H9 (cell line): ENCODE measurements around the gene H2AZ1. TPM values are rescaled to one million over a fixed set of nuclear protein-coding genes. Genes with fewer than 3 reads are reported as not detected.

Experiments
- DNase-seq: peaks from one replicate; pipeline ENCODE4 v3.0.0-alpha.2; 2017
- H2AFZ ChIP-seq: one replicate; pipeline ENCODE4 v1.6.1; 2013; ENCODE audit warnings: mild to moderate bottlenecking, low read length, control low read depth, moderate library complexity
- H2AK5ac ChIP-seq: 2 replicates; pipeline ENCODE4 v1.6.1; 2013; ENCODE audit warnings: low read length, control low read depth, mixed read lengths; ENCODE audit not compliant: insufficient read length
- H2BK120ac ChIP-seq: one replicate; pipeline ENCODE4 v1.6.1; 2013; ENCODE audit warnings: low read depth, mild to moderate bottlenecking, low read length, control low read depth, inconsistent platforms; ENCODE audit not compliant: poor library complexity, severe bottlenecking
- H2BK12ac ChIP-seq: 2 replicates; pipeline ENCODE4 v1.6.1; 2013; ENCODE audit warnings: low read length, control low read depth, mixed read lengths, low read depth; ENCODE audit not compliant: insufficient read length
- H2BK15ac ChIP-seq: 2 replicates; pipeline ENCODE4 v1.6.1; 2013; ENCODE audit warnings: low read depth, low read length, control low read depth
- H2BK20ac ChIP-seq: one replicate; pipeline ENCODE4 v1.6.1; 2013; ENCODE audit warnings: low read depth, mild to moderate bottlenecking, low read length, control low read depth, inconsistent platforms; ENCODE audit not compliant: poor library complexity, severe bottlenecking
- H2BK5ac ChIP-seq: 2 replicates; pipeline ENCODE4 v1.6.1; 2013; ENCODE audit warnings: low read length, control low read depth, mixed read lengths; ENCODE audit not compliant: insufficient read length
- H3K14ac ChIP-seq: 2 replicates; pipeline ENCODE4 v1.6.1; 2013; ENCODE audit warnings: low read length, control low read depth; ENCODE audit not compliant: insufficient read depth
- H3K18ac ChIP-seq: 2 replicates; pipeline ENCODE4 v1.6.1; 2013; ENCODE audit warnings: low read depth, mild to moderate bottlenecking, mixed read lengths, low read length, control low read depth; ENCODE audit not compliant: insufficient read length
- H3K23ac ChIP-seq: 2 replicates; pipeline ENCODE4 v1.6.1; 2013; ENCODE audit warnings: low read length, control low read depth, mixed read lengths, low read depth; ENCODE audit not compliant: insufficient read length
- H3K23me2 ChIP-seq: 2 replicates; pipeline ENCODE4 v1.6.1; 2013; ENCODE audit warnings: low read depth, mild to moderate bottlenecking, mixed read lengths, low read length, control low read depth; ENCODE audit not compliant: insufficient read length, poor library complexity, severe bottlenecking
- H3K27ac ChIP-seq: 2 replicates; pipeline ENCODE4 v1.5.1; 2013; ENCODE audit warnings: low read length, control low read depth, mixed read lengths, low read depth; ENCODE audit not compliant: insufficient read length
- H3K27me3 ChIP-seq: 2 replicates; pipeline ENCODE4 v1.6.1; 2013; ENCODE audit warnings: low read length, control low read depth, inconsistent platforms; ENCODE audit not compliant: insufficient read depth
- H3K4ac ChIP-seq: 2 replicates; pipeline ENCODE4 v1.6.1; 2013; ENCODE audit warnings: low read depth, mild to moderate bottlenecking, control low read depth, inconsistent platforms, low read length, moderate library complexity
- H3K4me1 ChIP-seq: 2 replicates; pipeline ENCODE4 v1.6.1; 2013; ENCODE audit warnings: low read length, control low read depth, inconsistent platforms; ENCODE audit not compliant: insufficient read depth
- H3K4me2 ChIP-seq: 2 replicates; pipeline ENCODE4 v1.6.1; 2013; ENCODE audit warnings: low read length, control low read depth, mixed read lengths; ENCODE audit not compliant: insufficient read length, insufficient read depth
- H3K56ac ChIP-seq: 2 replicates; pipeline ENCODE4 v1.6.1; 2013; ENCODE audit warnings: low read depth, mild to moderate bottlenecking, mixed read lengths, low read length, control low read depth; ENCODE audit not compliant: insufficient read length
- H3K79me1 ChIP-seq: 2 replicates; pipeline ENCODE4 v1.6.1; 2013; ENCODE audit warnings: low read depth, mild to moderate bottlenecking, moderate library complexity, low read length, control low read depth, inconsistent platforms; ENCODE audit not compliant: insufficient read depth, poor library complexity, severe bottlenecking
- H3K79me2 ChIP-seq: 2 replicates; pipeline ENCODE4 v1.6.1; 2013; ENCODE audit warnings: low read length, control low read depth, inconsistent platforms; ENCODE audit not compliant: insufficient read depth
- H3K9ac ChIP-seq: 2 replicates; pipeline ENCODE4 v1.6.1; 2013; ENCODE audit warnings: low read length, control low read depth, mixed read lengths; ENCODE audit not compliant: insufficient read length; ENCODE audit errors: extremely low read depth
- H3K9me3 ChIP-seq: one replicate; pipeline ENCODE4 v1.6.1; 2013; ENCODE audit warnings: low read depth, low read length, inconsistent platforms; ENCODE audit not compliant: control insufficient read depth
- H3T11ph ChIP-seq: one replicate; pipeline ENCODE4 v1.6.1; 2013; ENCODE audit warnings: mild to moderate bottlenecking, low read length, control low read depth, inconsistent platforms
- H4K20me1 ChIP-seq: one replicate; pipeline ENCODE4 v1.6.1; 2013; ENCODE audit not compliant: control insufficient read depth, insufficient read length, insufficient read depth
- H4K5ac ChIP-seq: 2 replicates; pipeline ENCODE4 v1.6.1; 2013; ENCODE audit warnings: low read depth, mild to moderate bottlenecking, mixed read lengths, low read length, control low read depth; ENCODE audit not compliant: insufficient read length
- H4K8ac ChIP-seq: replicated peaks from 2 replicates; pipeline ENCODE4 v1.6.1; 2013; ENCODE audit warnings: low read length, control low read depth, mixed read lengths, low read depth; ENCODE audit not compliant: insufficient read length
- H4K91ac ChIP-seq: 2 replicates; pipeline ENCODE4 v1.6.1; 2013; ENCODE audit warnings: low read depth, mild to moderate bottlenecking, moderate library complexity, mixed read lengths, low read length, control low read depth; ENCODE audit not compliant: insufficient read length
- H3K27ac Mint-ChIP-seq, 3 experiments: 2 replicates in 2 of 3; 3 replicates in 1 of 3; pipeline ENCODE4 v1.8.0; 2020 to 2021; ENCODE audit warnings: mixed read lengths in 3 of 3, mild to moderate bottlenecking in 1 of 3, moderate library complexity in 1 of 3
- H3K27me3 Mint-ChIP-seq: 2 replicates; pipeline ENCODE4 v1.8.0; 2021; ENCODE audit warnings: low read depth, mild to moderate bottlenecking, moderate library complexity, mixed read lengths
- H3K36me3 Mint-ChIP-seq, 3 experiments: 2 replicates in 2 of 3; 3 replicates in 1 of 3; pipeline ENCODE4 v1.8.0; 2020 to 2021; ENCODE audit warnings: low read depth in 3 of 3, mixed read lengths in 3 of 3; ENCODE audit not compliant: insufficient read depth in 1 of 3
- H3K4me1 Mint-ChIP-seq, 2 experiments: 2 replicates each; pipeline ENCODE4 v1.8.0; 2020; ENCODE audit warnings: mixed read lengths in 2 of 2
- H3K4me3 Mint-ChIP-seq, 2 experiments: 2 replicates in 1 of 2; 3 replicates in 1 of 2; pipeline ENCODE4 v1.8.0; 2020 to 2021; ENCODE audit warnings: mild to moderate bottlenecking in 2 of 2, mixed read lengths in 2 of 2, moderate library complexity in 1 of 2
- H3K9me3 Mint-ChIP-seq, 2 experiments: 2 replicates in 1 of 2; 3 replicates in 1 of 2; pipeline ENCODE4 v1.8.0; 2020; ENCODE audit warnings: mild to moderate bottlenecking in 2 of 2, mixed read lengths in 2 of 2, moderate library complexity in 1 of 2
- whole genome bisulfite sequencing: extraction: QIAGEN DNeasy Blood & Tissue Kit; methylation state at CpG from one replicate; pipeline ENCODE4 v1.1.7; 2013; ENCODE audit warnings: missing lambda C conversion rate, low lambda C conversion rate, mixed read lengths; ENCODE audit not compliant: insufficient read length; ENCODE audit errors: extremely low coverage; 5-methylcytosine and 5-hydroxymethylcytosine counted together
- total RNA-seq: library from RNA; stranded (reverse); gene quantifications from 2 replicates; pipeline ENCODE4 v1.2.1, GENCODE V29; 2021
- TF ChIP-seq, protein P1 (sequence below): fragments of 200-600 bp; sonication (generic); conservative IDR thresholded peaks from 3 replicates; pipeline ENCODE4 v1.8.0; 2021; ENCODE audit warnings: antibody characterized with exemption, mild to moderate bottlenecking

The H2AZ1 gene
- total RNA-seq, 1 experiment from 2014 or later = 811 TPM

DNA sequence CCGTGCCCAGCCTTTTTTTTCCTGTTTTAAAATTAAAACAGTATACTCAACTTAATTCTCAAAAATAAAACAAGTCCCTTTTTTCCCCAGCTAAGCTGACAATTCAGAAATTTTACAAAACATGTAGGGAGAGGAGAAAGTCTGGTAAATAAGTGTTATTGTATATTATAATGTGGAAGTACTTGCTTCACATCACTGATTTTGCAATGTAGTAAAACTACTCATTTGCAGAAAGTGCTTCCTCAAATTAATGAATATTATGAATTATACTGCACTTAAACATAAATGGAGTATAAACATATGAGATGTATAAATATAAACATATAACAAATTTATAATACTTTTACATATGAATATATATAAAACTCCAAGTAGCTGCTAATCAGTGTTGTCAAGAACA, 11.6 kb upstream of the H2AZ1 start:
- H3K9me3 Mint-ChIP-seq = no peaks in the 10 kb centered on the region; a peak in 3 of 5 replicates
- no peak overlapping the region; a peak in 1 of 7 replicates for H3K27ac Mint-ChIP-seq
- Histone ChIP-seq H2AK5ac (no peak overlapping the region), H3K4me2 (no peak overlapping the region), H2BK120ac (no peak overlapping the region), H4K8ac (no peak overlapping the region), H3K56ac (no peak overlapping the region), H3K4ac (no peak overlapping the region), H3K27ac (no peak overlapping the region), H4K5ac (no peak overlapping the region), H3K23ac (no peak overlapping the region), H3K23me2 (no peaks in the 10 kb centered on the region), H3K4me1 (no peaks in the 10 kb centered on the region), H4K91ac (no peak overlapping the region), H3K79me2 (no peaks in the 10 kb centered on the region), H3K27me3 (no peaks in the 10 kb centered on the region), H3K18ac (no peak overlapping the region), H3K79me1 (no peaks in the 10 kb centered on the region), H3K9me3 (no peaks in the 10 kb centered on the region), H3K9ac (no peak overlapping the region), H2AFZ (no peak overlapping the region), H4K20me1 (no peaks in the 10 kb centered on the region), H2BK20ac (no peak overlapping the region), H3K14ac (no peak overlapping the region), H2BK12ac (no peak overlapping the region), H3T11ph (no peak overlapping the region), H2BK5ac (no peak overlapping the region), H2BK15ac (no peak overlapping the region)
- no CpG with 5 or more reads among the region's 1 CpG for WGBS
- TF ChIP-seq, protein P1, sequence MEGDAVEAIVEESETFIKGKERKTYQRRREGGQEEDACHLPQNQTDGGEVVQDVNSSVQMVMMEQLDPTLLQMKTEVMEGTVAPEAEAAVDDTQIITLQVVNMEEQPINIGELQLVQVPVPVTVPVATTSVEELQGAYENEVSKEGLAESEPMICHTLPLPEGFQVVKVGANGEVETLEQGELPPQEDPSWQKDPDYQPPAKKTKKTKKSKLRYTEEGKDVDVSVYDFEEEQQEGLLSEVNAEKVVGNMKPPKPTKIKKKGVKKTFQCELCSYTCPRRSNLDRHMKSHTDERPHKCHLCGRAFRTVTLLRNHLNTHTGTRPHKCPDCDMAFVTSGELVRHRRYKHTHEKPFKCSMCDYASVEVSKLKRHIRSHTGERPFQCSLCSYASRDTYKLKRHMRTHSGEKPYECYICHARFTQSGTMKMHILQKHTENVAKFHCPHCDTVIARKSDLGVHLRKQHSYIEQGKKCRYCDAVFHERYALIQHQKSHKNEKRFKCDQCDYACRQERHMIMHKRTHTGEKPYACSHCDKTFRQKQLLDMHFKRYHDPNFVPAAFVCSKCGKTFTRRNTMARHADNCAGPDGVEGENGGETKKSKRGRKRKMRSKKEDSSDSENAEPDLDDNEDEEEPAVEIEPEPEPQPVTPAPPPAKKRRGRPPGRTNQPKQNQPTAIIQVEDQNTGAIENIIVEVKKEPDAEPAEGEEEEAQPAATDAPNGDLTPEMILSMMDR = no peak
- H3K36me3 Mint-ChIP-seq = peaks cover 0 to 2% (median 0%) of the 10 kb centered on the region in 3 experiments; a peak in 1 of 7 replicates
- DNase-seq = no peak
- no peaks in the 10 kb centered on the region for H3K27me3 Mint-ChIP-seq
- no peak overlapping the region for H3K4me3 Mint-ChIP-seq
- H3K4me1 Mint-ChIP-seq = no peaks in the 10 kb centered on the region
